ENCODE data around the gene KLHL25.

DNA sequence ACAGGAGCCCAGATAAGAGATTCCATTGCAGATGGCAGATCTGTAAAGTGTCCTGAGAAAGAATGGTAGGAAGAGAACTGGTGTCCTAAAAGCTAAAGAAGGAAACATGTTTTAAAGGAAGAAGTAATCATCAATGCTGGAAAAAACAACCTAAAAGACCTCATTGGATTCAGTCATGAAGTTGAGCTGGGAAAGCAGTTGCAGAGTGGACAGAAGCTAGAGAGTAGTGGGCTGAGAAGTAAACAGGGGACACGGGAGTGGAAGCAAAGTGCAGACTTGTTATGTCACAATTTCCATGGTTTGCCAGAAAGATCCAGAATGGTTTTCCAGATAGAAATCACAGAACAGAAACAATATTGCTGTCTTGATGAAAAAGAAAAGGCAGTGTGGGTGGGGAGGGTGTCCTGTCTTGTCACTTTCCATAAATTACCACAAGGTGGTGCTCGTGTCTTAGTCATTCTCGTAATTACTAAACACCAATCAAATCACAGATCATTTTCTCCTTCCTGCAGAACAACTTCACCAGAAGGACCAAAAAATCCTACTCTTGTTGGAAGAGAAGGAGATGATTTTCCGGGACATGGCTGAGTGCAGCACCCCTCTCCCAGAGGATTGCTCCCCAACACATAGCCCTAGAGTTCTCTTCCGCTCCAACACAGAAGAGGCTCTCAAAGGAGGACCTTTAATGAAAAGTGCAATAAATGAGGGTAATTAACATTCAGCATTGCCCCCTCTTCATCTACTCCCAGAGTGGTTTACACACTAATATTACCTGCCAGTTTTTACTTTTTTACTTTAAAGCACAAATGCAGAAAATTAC is 64.5 kb downstream of the KLHL25 start:
- TF ChIP-seq EZH2phosphoT487 (IDR thresholded peaks at IDR 0.05; ENCODE audit: insufficient read depth, low read depth) (no peak), EZH2 (IDR thresholded peaks at IDR 0.05; ENCODE audit: insufficient read depth, poor library complexity, severe bottlenecking) (no peak)
